GM12891 (cell line): Measurements from ENCODE around the gene STX7.

Experiments used
- PAX5 ChIP-seq: IDR thresholded peaks from 2 replicates; pipeline ENCODE4 v1.6.1; 2011; ENCODE audit warnings: low read length, moderate library complexity, mild to moderate bottlenecking; ENCODE audit not compliant: insufficient read depth, severe bottlenecking
- POLR2A ChIP-seq: IDR thresholded peaks from 2 replicates; pipeline ENCODE4 v1.6.1; 2011; ENCODE audit warnings: low read depth, low read length, control low read depth
- SPI1 ChIP-seq: IDR thresholded peaks from 2 replicates; pipeline ENCODE4 v1.6.1; 2011; ENCODE audit warnings: low read depth, low read length, control low read depth
- TAF1 ChIP-seq: IDR thresholded peaks from 2 replicates; pipeline ENCODE4 v1.6.1; 2011; ENCODE audit warnings: low read depth, low read length, control low read depth

DNA sequence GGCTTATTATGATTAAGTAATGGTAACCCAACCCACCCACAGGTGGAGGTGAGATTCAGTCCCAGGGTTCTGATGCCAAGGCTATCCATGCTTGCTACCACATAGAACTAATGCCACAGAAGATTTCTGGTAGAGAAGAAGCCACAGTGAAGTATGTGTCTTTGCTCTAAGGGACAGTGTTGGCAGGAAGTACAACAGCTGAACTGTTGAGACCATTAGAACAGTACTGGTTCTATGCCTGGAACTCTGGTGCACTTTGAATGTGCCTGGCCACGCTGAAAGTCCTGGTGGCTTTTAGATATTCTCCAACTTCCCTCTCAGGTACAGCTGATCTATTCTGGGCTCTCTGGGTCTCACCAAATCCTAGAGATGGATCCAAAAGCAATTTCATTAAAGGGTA, 7.8 kb downstream of the STX7 start:
- TF ChIP-seq POLR2A = no peak
- TF ChIP-seq PAX5 = no peak
- TF ChIP-seq SPI1 = no peak
- no peak for TF ChIP-seq TAF1
